GM23338 (cell line): ENCODE measurements around the gene SH3BP5. TPM values are rescaled to one million over a fixed set of nuclear protein-coding genes. Genes with fewer than 3 reads are reported as not detected.

Experiments
- ATAC-seq: fragments of 200-7000 bp; cut with Tn5 transposase; 3 replicates; pipeline ENCODE4 v1.9.1; 2020
- DNase-seq: peaks from one replicate; pipeline ENCODE4 v3.0.0-alpha.2; 2015; ENCODE audit warnings: low spot score
- H2AFZ ChIP-seq: fragments of 200-600 bp; sonication (generic); 2 replicates; pipeline ENCODE4 v1.8.0; 2016; ENCODE audit warnings: antibody characterized with exemption, mild to moderate bottlenecking, moderate library complexity
- H3F3A ChIP-seq: fragments of 200-600 bp; sonication (generic); replicated peaks from 2 replicates; pipeline ENCODE4 v1.8.0; 2017; ENCODE audit warnings: antibody characterized with exemption, mixed run types, low read depth
- H3K27ac ChIP-seq: fragments of 200-600 bp; sonication (generic); 2 replicates; pipeline ENCODE4 v1.6.1; 2016; ENCODE audit warnings: low read depth
- H3K27me3 ChIP-seq: fragments of 200-600 bp; sonication (generic); 2 replicates; pipeline ENCODE4 v1.8.0; 2016; ENCODE audit warnings: mild to moderate bottlenecking, mixed run types, moderate library complexity; ENCODE audit not compliant: insufficient read depth
- H3K36me3 ChIP-seq: fragments of 200-600 bp; sonication (generic); 2 replicates; pipeline ENCODE4 v1.8.0; 2016; ENCODE audit warnings: mild to moderate bottlenecking; ENCODE audit not compliant: insufficient read depth
- H3K4me1 ChIP-seq: fragments of 200-600 bp; sonication (generic); 2 replicates; pipeline ENCODE4 v1.8.0; 2016; ENCODE audit warnings: mild to moderate bottlenecking, moderate library complexity; ENCODE audit not compliant: insufficient read depth
- H3K4me2 ChIP-seq: fragments of 200-600 bp; sonication (generic); 2 replicates; pipeline ENCODE4 v1.7.1; 2017; ENCODE audit warnings: mixed run types
- H3K4me3 ChIP-seq: fragments of 200-600 bp; sonication (generic); 2 replicates; pipeline ENCODE4 v1.6.1; 2016; ENCODE audit warnings: mixed run types
- H3K79me2 ChIP-seq: fragments of 200-600 bp; sonication (generic); replicated peaks from 2 replicates; pipeline ENCODE4 v1.8.0; 2017; ENCODE audit warnings: mild to moderate bottlenecking; ENCODE audit not compliant: insufficient read depth
- H3K9me2 ChIP-seq: fragments of 200-600 bp; sonication (generic); 2 replicates; pipeline ENCODE4 v1.8.0; 2017; ENCODE audit not compliant: insufficient read depth
- H4K20me1 ChIP-seq: fragments of 200-600 bp; sonication (generic); replicated peaks from 2 replicates; pipeline ENCODE4 v1.8.0; 2017; ENCODE audit warnings: mild to moderate bottlenecking; ENCODE audit not compliant: insufficient read depth
- H3K27ac Mint-ChIP-seq: 2 replicates; pipeline ENCODE4 v1.8.0; 2020; ENCODE audit warnings: inconsistent platforms, mild to moderate bottlenecking, moderate library complexity, mixed read lengths
- H3K27me3 Mint-ChIP-seq: 3 replicates; pipeline ENCODE4 v1.8.0; 2022; ENCODE audit warnings: low read depth, mild to moderate bottlenecking, moderate library complexity, mixed read lengths, inconsistent platforms; ENCODE audit not compliant: insufficient read depth, poor library complexity
- H3K36me3 Mint-ChIP-seq: 3 replicates; pipeline ENCODE4 v1.8.0; 2021; ENCODE audit warnings: low read depth, mild to moderate bottlenecking, inconsistent platforms, moderate library complexity, mixed read lengths
- H3K4me1 Mint-ChIP-seq: 3 replicates; pipeline ENCODE4 v1.8.0; 2020; ENCODE audit warnings: mild to moderate bottlenecking, inconsistent platforms, mixed read lengths
- H3K4me3 Mint-ChIP-seq: 3 replicates; pipeline ENCODE4 v1.8.0; 2021; ENCODE audit warnings: moderate library complexity, mild to moderate bottlenecking, inconsistent platforms, mixed read lengths
- H3K9me3 Mint-ChIP-seq: 3 replicates; pipeline ENCODE4 v1.8.0; 2020; ENCODE audit warnings: moderate library complexity, mild to moderate bottlenecking, inconsistent platforms, mixed read lengths
- CREB1 ChIP-seq: fragments of 250-450 bp; sonication (Bioruptor Pico); IDR thresholded peaks from 2 replicates; pipeline ENCODE4 v1.5.0; 2020; ENCODE audit warnings: low read depth, mild to moderate bottlenecking, moderate library complexity
- EZH2phosphoT487 ChIP-seq: fragments of 200-600 bp; sonication (generic); IDR thresholded peaks from one replicate; pipeline ENCODE4 v1.8.1; 2018; ENCODE audit warnings: antibody characterized with exemption; ENCODE audit not compliant: unreplicated experiment
- JUNB ChIP-seq: IDR thresholded peaks from one replicate; pipeline ENCODE4 v1.6.1; 2016; ENCODE audit warnings: antibody characterized with exemption; ENCODE audit not compliant: unreplicated experiment
- STAT1 ChIP-seq: IDR thresholded peaks from one replicate; pipeline ENCODE4 v1.6.1; 2016; ENCODE audit warnings: antibody characterized with exemption; ENCODE audit not compliant: unreplicated experiment
- ZNF331 ChIP-seq: fragments of 250-450 bp; sonication (Bioruptor Pico); IDR thresholded peaks from 2 replicates; pipeline ENCODE4 v1.5.0; 2020; ENCODE audit warnings: low read depth, mild to moderate bottlenecking, moderate library complexity
- polyA plus RNA-seq: library from polyadenylated mRNA; unstranded; fragments of >200 nt; fragmentation: Nextera tagmentation; extraction: Ambion mirVana; gene quantifications from 2 replicates; pipeline ENCODE4 v1.2.1, GENCODE V29; 2016
- total RNA-seq: library from RNA; depleted of rRNA; stranded (reverse); fragments of >200 nt; shearing (Covaris generic); gene quantifications from 2 replicates; pipeline ENCODE4 v1.2.3, GENCODE V29; 2014
- TF ChIP-seq, protein P1 (sequence below): fragments of 250-450 bp; sonication (Bioruptor Pico); IDR thresholded peaks from 2 replicates; pipeline ENCODE4 v1.5.0; 2020; ENCODE audit warnings: mild to moderate bottlenecking, moderate library complexity
- TF ChIP-seq, protein P2 (sequence below): IDR thresholded peaks from 2 replicates; pipeline ENCODE4 v1.6.1; 2016; ENCODE audit warnings: antibody characterized with exemption

The SH3BP5 gene
- total and polyA plus RNA-seq, 2 experiments from 2014 or later, result 5.8 to 9.1 TPM

- TF ChIP-seq, protein P1, sequence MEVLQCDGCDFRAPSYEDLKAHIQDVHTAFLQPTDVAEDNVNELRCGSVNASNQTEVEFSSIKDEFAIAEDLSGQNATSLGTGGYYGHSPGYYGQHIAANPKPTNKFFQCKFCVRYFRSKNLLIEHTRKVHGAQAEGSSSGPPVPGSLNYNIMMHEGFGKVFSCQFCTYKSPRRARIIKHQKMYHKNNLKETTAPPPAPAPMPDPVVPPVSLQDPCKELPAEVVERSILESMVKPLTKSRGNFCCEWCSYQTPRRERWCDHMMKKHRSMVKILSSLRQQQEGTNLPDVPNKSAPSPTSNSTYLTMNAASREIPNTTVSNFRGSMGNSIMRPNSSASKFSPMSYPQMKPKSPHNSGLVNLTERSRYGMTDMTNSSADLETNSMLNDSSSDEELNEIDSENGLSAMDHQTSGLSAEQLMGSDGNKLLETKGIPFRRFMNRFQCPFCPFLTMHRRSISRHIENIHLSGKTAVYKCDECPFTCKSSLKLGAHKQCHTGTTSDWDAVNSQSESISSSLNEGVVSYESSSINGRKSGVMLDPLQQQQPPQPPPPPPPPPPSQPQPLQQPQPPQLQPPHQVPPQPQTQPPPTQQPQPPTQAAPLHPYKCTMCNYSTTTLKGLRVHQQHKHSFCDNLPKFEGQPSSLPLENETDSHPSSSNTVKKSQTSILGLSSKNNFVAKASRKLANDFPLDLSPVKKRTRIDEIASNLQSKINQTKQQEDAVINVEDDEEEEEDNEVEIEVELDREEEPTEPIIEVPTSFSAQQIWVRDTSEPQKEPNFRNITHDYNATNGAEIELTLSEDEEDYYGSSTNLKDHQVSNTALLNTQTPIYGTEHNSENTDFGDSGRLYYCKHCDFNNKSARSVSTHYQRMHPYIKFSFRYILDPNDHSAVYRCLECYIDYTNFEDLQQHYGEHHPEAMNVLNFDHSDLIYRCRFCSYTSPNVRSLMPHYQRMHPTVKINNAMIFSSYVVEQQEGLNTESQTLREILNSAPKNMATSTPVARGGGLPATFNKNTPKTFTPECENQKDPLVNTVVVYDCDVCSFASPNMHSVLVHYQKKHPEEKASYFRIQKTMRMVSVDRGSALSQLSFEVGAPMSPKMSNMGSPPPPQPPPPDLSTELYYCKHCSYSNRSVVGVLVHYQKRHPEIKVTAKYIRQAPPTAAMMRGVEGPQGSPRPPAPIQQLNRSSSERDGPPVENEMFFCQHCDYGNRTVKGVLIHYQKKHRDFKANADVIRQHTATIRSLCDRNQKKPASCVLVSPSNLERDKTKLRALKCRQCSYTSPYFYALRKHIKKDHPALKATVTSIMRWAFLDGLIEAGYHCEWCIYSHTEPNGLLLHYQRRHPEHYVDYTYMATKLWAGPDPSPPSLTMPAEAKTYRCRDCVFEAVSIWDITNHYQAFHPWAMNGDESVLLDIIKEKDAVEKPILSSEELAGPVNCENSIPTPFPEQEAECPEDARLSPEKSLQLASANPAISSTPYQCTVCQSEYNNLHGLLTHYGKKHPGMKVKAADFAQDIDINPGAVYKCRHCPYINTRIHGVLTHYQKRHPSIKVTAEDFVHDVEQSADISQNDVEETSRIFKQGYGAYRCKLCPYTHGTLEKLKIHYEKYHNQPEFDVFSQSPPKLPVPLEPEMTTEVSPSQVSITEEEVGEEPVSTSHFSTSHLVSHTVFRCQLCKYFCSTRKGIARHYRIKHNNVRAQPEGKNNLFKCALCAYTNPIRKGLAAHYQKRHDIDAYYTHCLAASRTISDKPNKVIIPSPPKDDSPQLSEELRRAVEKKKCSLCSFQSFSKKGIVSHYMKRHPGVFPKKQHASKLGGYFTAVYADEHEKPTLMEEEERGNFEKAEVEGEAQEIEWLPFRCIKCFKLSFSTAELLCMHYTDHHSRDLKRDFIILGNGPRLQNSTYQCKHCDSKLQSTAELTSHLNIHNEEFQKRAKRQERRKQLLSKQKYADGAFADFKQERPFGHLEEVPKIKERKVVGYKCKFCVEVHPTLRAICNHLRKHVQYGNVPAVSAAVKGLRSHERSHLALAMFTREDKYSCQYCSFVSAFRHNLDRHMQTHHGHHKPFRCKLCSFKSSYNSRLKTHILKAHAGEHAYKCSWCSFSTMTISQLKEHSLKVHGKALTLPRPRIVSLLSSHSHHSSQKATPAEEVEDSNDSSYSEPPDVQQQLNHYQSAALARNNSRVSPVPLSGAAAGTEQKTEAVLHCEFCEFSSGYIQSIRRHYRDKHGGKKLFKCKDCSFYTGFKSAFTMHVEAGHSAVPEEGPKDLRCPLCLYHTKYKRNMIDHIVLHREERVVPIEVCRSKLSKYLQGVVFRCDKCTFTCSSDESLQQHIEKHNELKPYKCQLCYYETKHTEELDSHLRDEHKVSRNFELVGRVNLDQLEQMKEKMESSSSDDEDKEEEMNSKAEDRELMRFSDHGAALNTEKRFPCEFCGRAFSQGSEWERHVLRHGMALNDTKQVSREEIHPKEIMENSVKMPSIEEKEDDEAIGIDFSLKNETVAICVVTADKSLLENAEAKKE (CRISPR knock-in tag), result no peak
Observed at GRCh38 chr3:15228147-15228546, 104.2 kb downstream of the SH3BP5 start (continued).

- no peak overlapping the region for H2AFZ ChIP-seq
- H3K9me2 ChIP-seq, result no peaks in the 10 kb centered on the region
- no peak overlapping the region for H3K4me3 ChIP-seq
- no peak overlapping the region for H3K4me2 ChIP-seq
- H3K36me3 ChIP-seq, result peaks cover 15% of the 10 kb centered on the region; the same call in 1 of the 2 replicates
- no peaks in the 10 kb centered on the region for H3K79me2 ChIP-seq
- no peaks in the 10 kb centered on the region for H3K4me1 Mint-ChIP-seq
- no peak overlapping the region for H3K4me3 Mint-ChIP-seq
- H3K27me3 Mint-ChIP-seq, result no peaks in the 10 kb centered on the region
- no peak overlapping the region for H3K27ac ChIP-seq
- DNase-seq, result no peak
- no peaks in the 10 kb centered on the region for H3F3A ChIP-seq
- H3K9me3 Mint-ChIP-seq, result no peaks in the 10 kb centered on the region
- H4K20me1 ChIP-seq, result no peaks in the 10 kb centered on the region
- no peaks in the 10 kb centered on the region for H3K27me3 ChIP-seq
- ATAC-seq, result no peak
- H3K4me1 ChIP-seq, result no peaks in the 10 kb centered on the region
- H3K36me3 Mint-ChIP-seq, result peaks cover 22% of the 10 kb centered on the region
- H3K27ac Mint-ChIP-seq, result no peak overlapping the region
- TF ChIP-seq, protein P2, sequence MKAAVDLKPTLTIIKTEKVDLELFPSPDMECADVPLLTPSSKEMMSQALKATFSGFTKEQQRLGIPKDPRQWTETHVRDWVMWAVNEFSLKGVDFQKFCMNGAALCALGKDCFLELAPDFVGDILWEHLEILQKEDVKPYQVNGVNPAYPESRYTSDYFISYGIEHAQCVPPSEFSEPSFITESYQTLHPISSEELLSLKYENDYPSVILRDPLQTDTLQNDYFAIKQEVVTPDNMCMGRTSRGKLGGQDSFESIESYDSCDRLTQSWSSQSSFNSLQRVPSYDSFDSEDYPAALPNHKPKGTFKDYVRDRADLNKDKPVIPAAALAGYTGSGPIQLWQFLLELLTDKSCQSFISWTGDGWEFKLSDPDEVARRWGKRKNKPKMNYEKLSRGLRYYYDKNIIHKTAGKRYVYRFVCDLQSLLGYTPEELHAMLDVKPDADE, result no peak
- TF ChIP-seq EZH2phosphoT487, result no peak
- no peak for TF ChIP-seq CREB1 (CRISPR knock-in tag)
- no peak for TF ChIP-seq JUNB
- TF ChIP-seq ZNF331 (CRISPR knock-in tag), result no peak
- TF ChIP-seq, protein P1 (CRISPR knock-in tag), result no peak
- no peak for TF ChIP-seq STAT1
Observed at GRCh38 chr3:15223685-15224572, 108.5 kb downstream of the SH3BP5 start.
